Measurements from ENCODE around the gene IQSEC3.

- no peak for TF ChIP-seq CTCF (conservative IDR thresholded peaks at IDR 0.05; ENCODE audit: low read length)
- no peak for TF ChIP-seq EZH2phosphoT487 (IDR thresholded peaks at IDR 0.05; ENCODE audit: borderline replicate concordance)
These were observed 72.4 kb downstream of the IQSEC3 start for GRCh38 chr12:138898-139534.

All from Loucy (cell line).